ENCODE data around the gene KATNAL2.
"Not testable (repeated sequence)": the region's sequence is repeated elsewhere in the genome, so short reads cannot be mapped to it uniquely, and the experiment has no call there.

DNA sequence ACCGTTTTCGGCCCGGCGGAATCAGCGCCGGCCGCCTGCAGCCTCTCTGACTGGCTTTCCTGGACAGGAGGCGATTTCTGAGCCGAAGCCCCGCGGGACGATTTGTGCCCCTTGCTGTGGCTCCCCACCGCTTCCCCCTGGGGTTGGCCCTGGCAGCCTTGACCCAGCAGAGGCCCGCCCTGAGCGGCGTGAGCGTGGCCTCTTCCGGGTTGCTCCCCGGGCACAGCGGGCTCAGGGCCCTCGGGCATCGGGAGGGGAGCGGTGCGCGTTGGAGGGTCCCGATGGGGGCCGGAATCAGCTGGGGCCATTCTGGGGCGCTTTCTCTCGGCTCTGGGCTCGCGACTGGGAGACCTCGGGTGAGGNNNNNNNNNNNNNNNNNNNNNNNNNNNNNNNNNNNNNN is 52.1 kb downstream of the KATNAL2 start:
- not testable (repeated sequence) for TF ChIP-seq EZH2phosphoT487 (IDR thresholded peaks at IDR 0.05; ENCODE audit: low read depth, severe bottlenecking, unreplicated experiment); EZH2 (IDR thresholded peaks at IDR 0.05; ENCODE audit: borderline replicate concordance)
